GM21528 (cell line): Measurements from ENCODE around the gene TMEM42.
A peak's percentile ranks its signal among the peaks of the same experiment; 100 is the strongest.
"Not testable (repeated sequence)": the region's sequence is repeated elsewhere in the genome, so short reads cannot be mapped to it uniquely, and the experiment has no call there.

Source experiments
- ATAC-seq: cut with Tn5 transposase; IDR thresholded peaks from one replicate; pipeline ENCODE4 v1.9.1; 2021; ENCODE audit warnings: mild to moderate bottlenecking, moderate library complexity; ENCODE audit not compliant: unreplicated experiment, low FRiP score

Gene TMEM42

DNA sequence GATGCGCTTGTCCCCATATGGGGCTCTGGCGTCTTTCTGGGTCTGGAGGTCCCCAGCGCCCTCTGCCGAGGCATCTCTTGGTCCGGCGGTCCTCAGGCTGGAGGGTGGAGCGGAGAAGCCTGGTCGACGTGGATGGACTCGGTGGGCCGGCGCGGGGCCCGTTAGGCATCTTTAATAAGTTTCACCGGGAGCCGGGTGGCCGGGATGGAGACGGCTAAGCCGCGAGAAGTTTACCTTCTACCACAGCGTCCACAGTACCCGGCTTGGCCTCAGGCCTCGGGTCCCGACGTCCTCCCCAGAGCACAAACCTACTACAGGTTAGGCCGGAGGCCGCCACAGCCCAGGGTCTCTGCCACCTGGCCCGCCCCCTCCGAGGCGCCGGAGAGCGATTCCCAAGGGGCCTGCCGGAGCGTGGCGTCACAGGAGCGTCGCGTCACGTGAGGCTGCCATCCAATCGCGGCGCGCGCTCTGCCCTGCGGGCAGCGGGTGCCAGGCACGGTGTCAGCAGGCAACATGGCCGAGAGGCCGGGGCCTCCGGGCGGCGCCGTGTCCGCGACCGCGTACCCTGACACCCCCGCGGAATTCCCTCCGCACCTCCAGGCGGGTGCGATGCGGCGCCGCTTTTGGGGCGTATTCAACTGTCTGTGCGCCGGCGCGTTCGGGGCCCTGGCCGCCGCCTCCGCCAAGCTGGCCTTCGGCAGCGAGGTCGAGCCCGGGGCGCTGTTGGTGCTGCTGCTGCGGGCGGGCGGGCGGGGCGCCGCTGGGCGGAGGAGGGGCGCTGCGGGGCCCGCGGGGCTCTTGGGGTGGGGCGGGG is at the start of gene TMEM42:
Gene TMEM42 (plus strand): TSS at position 501 of the 814 bp plus-strand sequence. CDS start 13 bp downstream, at position 514.
- peak; percentile 95 for ATAC-seq

GRCh38 chr3:44814751-44815150 is 47.0 kb upstream of the TMEM42 start:
- ATAC-seq: no peak

GRCh38 chr3:44816334-44816733 is 45.4 kb upstream of the TMEM42 start:
- not testable (repeated sequence) for ATAC-seq

DNA sequence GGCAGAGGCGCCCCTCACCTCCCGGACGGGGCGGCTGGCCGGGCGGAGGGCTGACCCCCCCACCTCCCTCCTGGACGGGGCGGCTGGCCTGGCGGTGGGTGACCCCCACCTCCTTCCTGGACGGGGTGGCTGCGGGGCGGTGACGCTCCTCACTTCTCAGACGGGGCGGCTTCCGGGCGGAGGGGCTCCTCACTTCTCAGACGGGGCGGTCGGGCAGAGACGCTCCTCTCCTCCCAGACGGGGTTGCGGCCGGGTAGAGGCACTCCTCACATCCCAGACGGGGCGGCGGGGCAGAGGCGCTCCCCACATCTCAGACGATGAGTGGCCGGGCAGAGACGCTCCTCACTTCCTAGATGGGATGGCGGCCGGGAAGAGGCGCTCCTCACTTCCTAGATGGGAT is 40.5 kb upstream of the TMEM42 start:
- not testable (repeated sequence) for ATAC-seq

GRCh38 chr3:44825264-44825925 is 36.3 kb upstream of the TMEM42 start:
- no peak for ATAC-seq

DNA sequence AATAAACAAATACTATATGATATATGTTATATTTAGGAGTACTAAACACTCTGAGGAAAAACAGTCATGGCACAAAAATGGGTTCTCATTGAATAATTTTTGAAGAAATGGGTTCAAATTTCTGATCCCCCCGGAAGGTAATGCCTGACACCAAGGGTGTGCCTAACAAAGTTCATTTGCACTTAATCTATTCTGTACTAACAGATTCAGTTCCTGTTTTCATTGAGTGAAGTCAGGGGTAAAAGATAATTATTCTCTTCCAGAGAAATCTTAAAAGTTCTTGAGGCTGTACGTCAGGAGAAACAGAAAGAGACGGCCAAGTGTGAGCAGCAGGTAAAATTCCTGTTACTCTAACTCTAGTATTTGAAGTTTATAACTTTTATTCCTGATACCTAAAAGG is 34.5 kb upstream of the TMEM42 start:
- ATAC-seq: no peak

DNA sequence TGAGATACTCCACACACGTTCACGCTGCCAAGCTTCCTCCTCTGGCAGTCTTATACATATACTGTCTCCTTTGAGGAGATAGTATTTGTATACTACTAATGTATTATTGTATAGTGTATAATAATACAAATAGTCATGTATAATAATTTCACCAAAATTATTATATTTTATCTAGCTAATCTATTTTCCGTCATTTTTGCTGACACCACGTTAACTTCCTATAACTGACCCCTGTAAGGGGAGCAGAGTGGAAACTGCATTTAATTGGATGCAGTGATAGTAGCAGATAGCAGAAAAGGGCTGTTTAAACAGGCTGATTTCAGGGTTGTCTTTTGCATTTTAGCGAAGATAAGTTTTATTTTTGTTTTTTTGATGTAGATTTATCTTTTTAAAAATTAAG is 30.5 kb upstream of the TMEM42 start:
- no peak for ATAC-seq

DNA sequence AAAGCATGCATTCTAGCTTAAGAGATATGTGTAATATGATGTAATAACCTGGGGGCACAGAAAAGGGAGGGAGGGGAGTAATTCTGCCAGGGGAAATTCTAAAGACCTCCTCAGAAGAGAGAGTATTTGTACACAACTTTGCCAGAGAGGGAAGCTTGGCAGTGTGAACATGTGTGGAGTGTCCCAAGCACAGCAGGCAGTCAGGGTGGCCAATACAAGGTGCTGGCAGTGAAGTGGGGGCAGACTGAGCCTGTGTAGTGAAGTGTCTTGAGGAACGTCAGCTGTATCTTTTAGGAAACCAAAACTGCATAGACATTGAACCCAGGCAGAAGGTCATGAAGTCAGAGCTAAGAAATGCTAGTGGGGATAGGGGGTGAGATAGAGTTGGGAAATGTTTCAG is 29.7 kb upstream of the TMEM42 start:
- ATAC-seq: no peak

- ATAC-seq: no peak
Measured at GRCh38 chr3:44832965-44833364, 28.7 kb upstream of the TMEM42 start.

- ATAC-seq: no peak
Measured at GRCh38 chr3:44833394-44833793, 28.3 kb upstream of the TMEM42 start.

DNA sequence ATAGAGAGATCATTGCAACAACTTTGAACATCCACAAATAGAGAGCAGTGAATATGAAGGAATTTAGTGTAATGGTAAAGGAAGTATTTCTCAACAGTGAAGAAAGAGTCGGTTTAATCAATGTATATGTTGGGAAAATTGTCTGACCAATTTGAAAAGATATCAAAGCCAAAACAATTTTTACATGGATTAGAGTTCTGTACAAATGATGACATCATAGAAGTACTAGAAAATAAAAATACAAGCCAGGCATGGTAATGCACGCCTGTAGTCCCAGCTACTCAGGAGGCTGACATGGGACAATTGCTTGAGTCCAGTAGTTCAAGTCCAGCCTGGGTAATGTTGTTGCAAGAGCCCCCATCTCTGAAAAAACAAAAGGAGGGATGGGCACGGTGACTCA is 26.0 kb upstream of the TMEM42 start:
- no peak for ATAC-seq

DNA sequence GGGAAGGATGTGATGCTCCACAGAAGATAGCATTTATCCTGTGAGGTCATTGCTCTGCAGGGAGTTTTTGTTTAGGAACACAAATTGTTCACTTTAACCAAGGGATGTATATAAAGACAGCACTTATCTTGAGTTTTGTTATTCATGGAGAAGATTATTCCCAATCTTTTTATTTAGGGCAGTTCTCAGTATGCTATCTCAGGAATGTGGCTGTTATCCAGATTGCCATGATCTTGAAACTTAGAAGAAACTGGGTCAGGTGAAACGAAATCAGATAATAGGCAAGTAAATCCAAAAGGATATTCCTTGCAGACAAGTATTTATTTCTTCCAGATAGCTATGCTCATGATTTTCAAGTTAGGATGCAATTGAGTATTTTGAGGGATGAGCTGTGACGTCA is 19.3 kb upstream of the TMEM42 start:
- no peak for ATAC-seq

GRCh38 chr3:44845528-44846520 is 15.9 kb upstream of the TMEM42 start:
- no peak for ATAC-seq

DNA sequence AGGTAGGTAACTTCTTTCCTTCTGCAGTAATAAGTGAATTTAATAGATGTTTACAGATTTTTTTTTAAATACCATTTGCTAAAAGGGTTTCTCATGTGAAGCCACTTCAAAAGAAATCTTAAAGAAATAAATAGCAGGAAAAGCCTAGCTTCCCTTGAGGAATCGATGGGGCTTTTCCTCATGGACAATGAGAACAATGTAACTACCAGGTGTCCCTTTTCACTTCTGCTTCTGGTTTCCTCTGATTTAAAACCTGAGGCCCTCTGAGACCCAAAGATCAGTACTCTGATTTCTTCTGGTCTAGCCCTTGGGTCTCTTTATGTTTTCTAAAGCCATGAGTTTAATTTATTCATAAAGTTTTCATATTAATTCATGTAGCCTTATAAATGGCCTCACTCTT is 13.1 kb upstream of the TMEM42 start:
- no peak for ATAC-seq

- not testable (repeated sequence) for ATAC-seq
Measured at GRCh38 chr3:44856663-44857062, 5.0 kb upstream of the TMEM42 start.

DNA sequence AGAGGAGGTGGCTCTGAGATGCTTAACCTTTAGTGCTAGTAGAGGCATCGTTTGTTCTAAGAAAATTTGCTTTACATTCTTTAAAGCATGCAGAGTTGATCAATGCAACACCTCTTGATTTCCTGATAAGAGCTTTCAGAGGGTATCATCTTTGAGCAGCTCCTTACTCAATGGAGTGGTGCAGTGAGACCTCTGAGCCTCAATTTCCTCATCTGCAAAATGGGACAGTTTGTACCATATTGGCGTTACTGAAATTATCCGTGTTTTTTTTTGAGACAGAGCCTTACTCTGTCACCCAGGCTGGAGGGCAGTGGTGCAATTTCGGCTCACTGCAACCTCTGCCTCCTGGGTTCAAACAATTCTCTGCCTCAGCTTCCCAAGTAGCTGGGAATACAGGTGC is 1.6 kb upstream of the TMEM42 start:
- no peak for ATAC-seq

GRCh38 chr3:44862226-44862637 is 520 bp downstream of the TMEM42 start:
- peak; percentile 26 for ATAC-seq

GRCh38 chr3:44865272-44866035 is 3.7 kb downstream of the TMEM42 start:
- no peak for ATAC-seq

- no peak for ATAC-seq
Measured at GRCh38 chr3:44867421-44868111, 5.9 kb downstream of the TMEM42 start.
